Spleen (tissue), 11 donors: ENCODE measurements around the gene ZNF691. TPM values are rescaled to one million over a fixed set of nuclear protein-coding genes. Genes with fewer than 3 reads are reported as not detected.

Source experiments
- DNase-seq: peaks from one replicate; pipeline ENCODE4 v3.0.0-alpha.2; 2020
- H3K27ac ChIP-seq, 8 donors: fragments of 200-600 bp; sonication (generic) in 7 of 8; 1 replicate in 4 of 8; 2 replicates in 4 of 8; pipeline versions ENCODE4 v1.5.0 to v1.8.0; 2016 to 2021; ENCODE audit warnings: inconsistent platforms in 4 of 8, mild to moderate bottlenecking in 4 of 8, moderate library complexity in 1 of 8
- H3K27me3 ChIP-seq, 7 donors: fragments of 200-600 bp; sonication (generic) in 6 of 7; replicated peaks in 1 of 7; 1 replicate in 4 of 7; 2 replicates in 3 of 7; pipeline versions ENCODE4 v1.5.0 to v1.8.0; 2016 to 2021; ENCODE audit warnings: inconsistent platforms in 3 of 7, mild to moderate bottlenecking in 1 of 7
- H3K36me3 ChIP-seq, 6 donors: fragments of 200-600 bp; sonication (generic) in 5 of 6; 1 replicate in 4 of 6; 2 replicates in 2 of 6; pipeline versions ENCODE4 v1.5.0 to v1.8.0; 2016 to 2021; ENCODE audit warnings: inconsistent platforms in 2 of 6
- H3K4me1 ChIP-seq, 6 donors: fragments of 200-600 bp; sonication (generic) in 5 of 6; 1 replicate in 3 of 6; 2 replicates in 3 of 6; pipeline versions ENCODE4 v1.5.0 to v1.8.0; 2016 to 2021; ENCODE audit warnings: inconsistent platforms in 3 of 6
- H3K4me3 ChIP-seq, 8 donors: fragments of 200-600 bp; sonication (generic) in 7 of 8; 1 replicate in 4 of 8; 2 replicates in 4 of 8; pipeline versions ENCODE4 v1.5.0 to v1.8.0; 2016 to 2021; ENCODE audit warnings: inconsistent platforms in 4 of 8, mild to moderate bottlenecking in 4 of 8, moderate library complexity in 2 of 8
- H3K9me3 ChIP-seq, 8 donors: fragments of 200-600 bp; sonication (generic) in 7 of 8; 1 replicate in 4 of 8; 2 replicates in 4 of 8; pipeline versions ENCODE4 v1.5.0 to v1.8.0; 2016 to 2021; ENCODE audit warnings: inconsistent platforms in 4 of 8
- CTCF ChIP-seq, 11 experiments: fragments of 200-600 bp in 7 of 11; fragments of 450-650 bp in 4 of 11; sonication (generic) in 4 of 11; IDR thresholded peaks in 8 of 11; conservative IDR thresholded peaks in 3 of 11; 1 replicate in 7 of 11; 2 replicates in 4 of 11; pipeline versions ENCODE4 v1.4.0 to v1.8.0; 2016 to 2021; ENCODE audit warnings: antibody characterized with exemption in 11 of 11, inconsistent platforms in 4 of 11, mild to moderate bottlenecking in 1 of 11
- POLR2A ChIP-seq, 3 donors: fragments of 450-650 bp; IDR thresholded peaks; one replicate each; pipeline ENCODE4 v1.5.1; 2017; ENCODE audit warnings: antibody characterized with exemption in 3 of 3, mild to moderate bottlenecking in 1 of 3
- POLR2AphosphoS5 ChIP-seq, 3 donors: sonication (generic); formaldehyde crosslinking; IDR thresholded peaks; one replicate each; pipeline ENCODE4 v1.5.1; 2017; ENCODE audit warnings: antibody characterized with exemption in 3 of 3
- WGBS, 5 donors: extraction: QIAGEN DNeasy Blood & Tissue Kit in 3 of 5; methylation state at CpG; one replicate each; pipeline versions ENCODE4 v1.1.5 to v1.1.7; 2013 to 2018; 5-methylcytosine and 5-hydroxymethylcytosine counted together
- intact Hi-C: fragments of 100-400 bp; cut with DNase I; formaldehyde crosslinking; loops from one replicate; pipeline ENCODE4 v1.15.0; 2023; ENCODE audit warnings: low total_unique reads
- polyA plus RNA-seq, 3 donors: library from polyadenylated mRNA; stranded (reverse); fragments of 200-250 nt; gene quantifications; one replicate each; pipeline ENCODE4 v1.2.1, GENCODE V29; 2013
- total RNA-seq, 7 donors: library from RNA; depleted of rRNA in 3 of 7; stranded (reverse); fragments of >200 nt in 3 of 7; fragmentation: NEBNext Ultra II Directional in 4 of 7; extraction: Animal tissue kit (Norgen Biotek cat#: 25700) in 4 of 7; gene quantifications; one replicate each; pipeline versions ENCODE4 v1.1.0 to v1.2.1, GENCODE V29; 2016 to 2021
- donor health status: healthy with polysubstance abuse.
- donor health status: DM: no; HTN: no; CAD: no; lungs with moderate emphysema.
- donor health status: DM: no; HTN: no; CAD: no.
- donor health status: Bipolar disorder and iron deficiency.
- donor health status: healthy.
- donor health status: DM: no; HTN: no; CAD: no.
- donor health status: DM: yes; HTN: yes; CAD: no.

The ZNF691 gene
- total and polyA plus RNA-seq, 10 donors: 9.6 to 18.3 (median 12.1) TPM

DNA sequence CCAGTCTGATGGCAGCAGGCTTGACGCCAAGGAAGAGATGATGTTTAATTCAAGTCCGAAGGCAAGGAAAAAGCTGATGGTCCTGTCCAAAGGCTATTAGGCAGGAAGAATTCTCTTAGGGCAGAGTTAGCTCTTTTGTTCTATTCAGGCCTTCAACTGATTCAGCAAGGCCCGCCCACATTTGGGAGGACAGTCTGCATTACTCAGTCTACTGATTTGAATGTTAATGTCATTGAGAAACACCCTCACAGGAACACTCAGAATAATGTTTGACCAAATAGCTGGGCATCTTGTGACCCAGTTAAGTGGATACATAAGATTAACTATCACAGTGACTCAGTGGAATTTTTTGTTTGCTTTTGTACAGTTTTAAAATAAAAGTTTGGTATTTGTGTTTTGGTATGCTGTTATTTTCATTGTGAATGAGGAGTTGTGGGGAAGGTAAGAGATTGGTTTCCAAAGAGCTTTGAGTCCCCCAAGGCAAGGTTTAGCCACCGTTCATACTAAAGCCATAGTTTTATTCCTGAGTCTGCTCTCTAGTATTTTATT lies 1.7 kb upstream of the ZNF691 start:
- H3K9me3 ChIP-seq: no peaks in the 10 kb centered on the region
- intact Hi-C loops: no loop called here

DNA sequence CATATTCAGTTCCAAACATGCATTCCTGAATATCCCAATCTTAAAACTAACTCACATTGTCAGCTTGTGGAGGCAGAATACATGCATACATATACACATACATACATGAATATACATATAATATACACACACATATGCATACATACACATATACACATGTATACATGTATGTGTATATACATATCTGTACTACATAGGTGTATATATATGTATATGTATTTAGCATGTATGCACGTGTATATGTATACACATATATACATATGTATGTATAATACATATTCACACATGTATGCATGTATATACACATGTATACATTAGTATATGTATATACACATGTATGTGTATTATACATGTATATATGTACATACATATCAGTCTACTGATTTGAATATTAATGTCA lies 1.2 kb upstream of the ZNF691 start:
- TF ChIP-seq POLR2A (IDR thresholded peaks at IDR 0.05) (no peak), CTCF (IDR thresholded peaks at IDR 0.05 in 8 of 11, conservative IDR thresholded peaks at IDR 0.05 in 3 of 11) (no peak), POLR2AphosphoS5 (IDR thresholded peaks at IDR 0.05) (no peak)
- Histone ChIP-seq H3K4me3 (peak overlapping the region in 2 of 8 donors; percentile 84 to 96), H3K27ac (no peak overlapping the region), H3K9me3 (no peaks in the 10 kb centered on the region), H3K27me3 (no peaks in the 10 kb centered on the region), H3K4me1 (peaks cover 10 to 47% (median 23%) of the 10 kb centered on the region in 6 donors), H3K36me3 (peaks cover 0 to 40% (median 5%) of the 10 kb centered on the region in 6 donors)
- intact Hi-C loops: no loop called here
- DNase-seq: no peak
- WGBS, 5 donors: 63 to 78% (median 67%) methylated on average over 1 of the region's 1 CpG

More for the DNA sequence above, 1.7 kb upstream of the ZNF691 start:
- no peak for TF ChIP-seq POLR2AphosphoS5 (IDR thresholded peaks at IDR 0.05)
- no peak for TF ChIP-seq CTCF (IDR thresholded peaks at IDR 0.05 in 8 of 11, conservative IDR thresholded peaks at IDR 0.05 in 3 of 11)
- no peak for TF ChIP-seq POLR2A (IDR thresholded peaks at IDR 0.05)
- Histone ChIP-seq H3K4me3 (no peak overlapping the region), H3K27ac (no peak overlapping the region), H3K27me3 (no peaks in the 10 kb centered on the region), H3K36me3 (peaks cover 0 to 35% (median 4%) of the 10 kb centered on the region in 6 donors), H3K4me1 (peaks cover 10 to 43% (median 23%) of the 10 kb centered on the region in 6 donors)
- 93 to 98% (median 96%) methylated on average over 4 of the region's 4 CpGs for WGBS, 5 donors
- no peak for DNase-seq

DNA sequence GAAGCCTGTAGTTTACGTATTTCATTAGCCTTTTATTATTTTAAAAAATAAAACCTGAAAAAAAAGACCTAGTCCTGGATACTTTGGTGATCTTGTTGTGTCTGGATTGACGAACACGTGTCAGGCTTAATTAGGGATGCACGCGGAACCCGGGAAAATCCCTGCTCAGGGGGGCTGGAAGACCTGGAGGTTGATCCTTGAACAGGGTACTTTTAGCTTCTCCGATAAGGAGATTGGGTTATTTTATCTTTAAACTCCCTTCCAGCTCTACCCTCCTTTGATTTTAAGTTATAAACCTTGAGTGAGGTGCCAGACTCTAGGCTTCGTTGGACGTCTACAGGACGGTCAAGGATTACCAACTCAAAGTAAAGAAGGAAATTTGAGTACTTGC lies 552 bp upstream of the ZNF691 start:
- DNase-seq: no peak
- intact Hi-C loops: no loop called here
- Histone ChIP-seq H3K9me3 (peaks cover 0 to under 1% (median 0%) of the 10 kb centered on the region in 8 donors), H3K27ac (peak overlapping the region in 6 of 8 donors; percentile 16 to 91 (median 85)), H3K36me3 (peaks cover 0 to 44% (median 11%) of the 10 kb centered on the region in 6 donors), H3K27me3 (no peaks in the 10 kb centered on the region), H3K4me3 (peak overlapping the region; percentile 62 to 96 (median 82)), H3K4me1 (peaks cover 10 to 47% (median 23%) of the 10 kb centered on the region in 6 donors)
- no peak for TF ChIP-seq POLR2AphosphoS5 (IDR thresholded peaks at IDR 0.05)
- TF ChIP-seq POLR2A (IDR thresholded peaks at IDR 0.05): no peak
- TF ChIP-seq CTCF (IDR thresholded peaks at IDR 0.05 in 8 of 11, conservative IDR thresholded peaks at IDR 0.05 in 3 of 11): no peak
- 8 to 9% (median 8%) methylated on average over 10 of the region's 10 CpGs for WGBS, 5 donors

GRCh38 chr1:42847111-42847595 lies 740 bp downstream of the ZNF691 start:
- DNase-seq: no peak
- H3K9me3 ChIP-seq: peaks cover 0 to 12% (median 2%) of the 10 kb centered on the region in 8 donors
- 5 to 9% (median 8%) methylated on average over 6 of the region's 6 CpGs for WGBS, 5 donors

More at GRCh38 chr1:42847111-42847595, 740 bp downstream of the ZNF691 start:
- Histone ChIP-seq H3K36me3 (peaks cover 0 to 44% (median 20%) of the 10 kb centered on the region in 6 donors), H3K4me1 (peaks cover 10 to 54% (median 23%) of the 10 kb centered on the region in 6 donors), H3K27me3 (no peaks in the 10 kb centered on the region), H3K27ac (peak overlapping the region in 6 of 8 donors; percentile 64 to 91 (median 85)), H3K4me3 (peak overlapping the region; percentile 62 to 96 (median 82))
- intact Hi-C loops: no loop called here
- TF ChIP-seq POLR2A (IDR thresholded peaks at IDR 0.05): no peak
- no peak for TF ChIP-seq POLR2AphosphoS5 (IDR thresholded peaks at IDR 0.05)
- TF ChIP-seq CTCF (IDR thresholded peaks at IDR 0.05 in 8 of 11, conservative IDR thresholded peaks at IDR 0.05 in 3 of 11): no peak
